ENCODE measurements around the gene ORMDL2. TPM values are rescaled to one million over a fixed set of nuclear protein-coding genes. Genes with fewer than 3 reads are reported as not detected.

ORMDL2 gene
- total RNA-seq, 4 donors from 2014 or later, result 8.3 to 15.7 (median 11.8) TPM

DNA sequence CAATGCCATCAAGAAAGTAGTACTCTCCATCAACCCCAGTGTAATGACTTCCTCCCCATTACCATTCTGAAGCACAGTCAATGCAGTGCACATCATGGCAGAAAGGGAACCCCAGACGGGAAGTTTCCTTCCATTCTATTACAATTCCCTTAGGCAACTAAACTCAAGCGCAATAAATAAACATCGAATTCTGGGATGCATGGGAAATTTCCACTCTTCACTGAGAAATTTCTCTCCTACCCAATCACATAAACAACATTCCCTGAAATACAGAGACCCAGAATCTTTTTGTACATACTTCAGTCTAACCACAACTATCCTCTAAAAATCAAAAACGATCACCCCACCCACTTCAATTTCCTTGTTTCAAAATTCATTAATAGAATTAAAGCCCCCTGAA lies 20.3 kb upstream of the ORMDL2 start:
- intact Hi-C loops (cut with DNase I), result loop anchor here (5.0 kb wide), 1 partner anchor 50 kb away; no protein-coding TSS in a partner anchor
- WGBS, result 72% methylated on average over 4 of the region's 4 CpGs
- peaks cover 42 to 96% (median 77%) of the 10 kb centered on the region in 4 donors for H3K36me3 ChIP-seq
- H3K4me3 ChIP-seq, result no peak overlapping the region
- no peaks in the 10 kb centered on the region for H3K9me3 ChIP-seq
- H3K27ac ChIP-seq (replicated peaks in 1 of 4), result no peak overlapping the region
- H3K4me1 ChIP-seq, result peaks cover 0 to 9% (median 0%) of the 10 kb centered on the region in 4 donors
- TF ChIP-seq CTCF (IDR thresholded peaks at IDR 0.05), result no peak
- TF ChIP-seq EP300 (IDR thresholded peaks at IDR 0.05), result no peak
- TF ChIP-seq POLR2AphosphoS5 (IDR thresholded peaks at IDR 0.05), result no peak
- no peak for TF ChIP-seq POLR2A (IDR thresholded peaks at IDR 0.05; ENCODE audit: low read depth)
- no peaks in the 10 kb centered on the region for H3K27me3 ChIP-seq
- no peak for DNase-seq (ENCODE audit: extremely low spot score)

- Histone ChIP-seq H3K27me3 (no peaks in the 10 kb centered on the region), H3K4me3 (no peak overlapping the region), H3K4me1 (peaks cover 6 to 15% (median 12%) of the 10 kb centered on the region in 4 donors), H3K36me3 (peaks cover 4 to 43% (median 24%) of the 10 kb centered on the region in 4 donors), H3K9me3 (no peaks in the 10 kb centered on the region), H3K27ac (replicated peaks in 1 of 4) (no peak overlapping the region)
- no peak for DNase-seq (ENCODE audit: extremely low spot score)
- intact Hi-C loops (cut with DNase I), result no loop called here
- TF ChIP-seq CTCF (IDR thresholded peaks at IDR 0.05), result no peak
- TF ChIP-seq POLR2AphosphoS5 (IDR thresholded peaks at IDR 0.05), result no peak
- TF ChIP-seq EP300 (IDR thresholded peaks at IDR 0.05), result no peak
- TF ChIP-seq POLR2A (IDR thresholded peaks at IDR 0.05; ENCODE audit: low read depth), result no peak
- WGBS, result 94% methylated on average over 8 of the region's 8 CpGs
These were observed 10.9 kb upstream of the ORMDL2 start for GRCh38 chr12:55806982-55807381.

DNA sequence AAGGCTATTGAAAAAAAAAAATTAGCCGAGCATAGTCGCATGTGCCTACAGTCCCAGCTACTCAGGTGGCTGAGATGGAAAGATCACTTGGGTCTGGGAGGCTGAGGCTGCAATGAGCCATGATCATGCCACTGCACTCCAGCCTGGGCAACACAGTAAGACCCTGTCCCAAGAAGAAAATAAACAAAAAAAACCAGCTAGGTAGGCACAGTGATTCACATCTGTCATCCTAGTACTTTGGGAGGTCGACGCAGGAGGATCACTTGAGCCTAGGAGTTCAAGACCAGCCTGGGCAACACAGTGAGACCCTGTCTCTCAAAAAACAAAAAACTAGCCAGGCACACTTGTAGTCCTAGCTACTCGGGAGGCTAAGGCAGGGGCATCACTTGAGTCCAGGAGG lies 8.6 kb upstream of the ORMDL2 start:
- WGBS, result 80% methylated on average over 5 of the region's 5 CpGs
- Histone ChIP-seq H3K27ac (replicated peaks in 1 of 4) (no peak overlapping the region), H3K4me1 (peaks cover 22 to 38% (median 27%) of the 10 kb centered on the region in 4 donors), H3K4me3 (no peak overlapping the region), H3K9me3 (no peaks in the 10 kb centered on the region), H3K27me3 (no peaks in the 10 kb centered on the region), H3K36me3 (peaks cover 4 to 40% (median 19%) of the 10 kb centered on the region in 4 donors)
- intact Hi-C loops (cut with DNase I), result no loop called here
- TF ChIP-seq POLR2AphosphoS5 (IDR thresholded peaks at IDR 0.05) (no peak), CTCF (IDR thresholded peaks at IDR 0.05) (no peak), EP300 (IDR thresholded peaks at IDR 0.05) (no peak), POLR2A (IDR thresholded peaks at IDR 0.05; ENCODE audit: low read depth) (no peak)
- DNase-seq (ENCODE audit: extremely low spot score), result no peak

- peaks cover 42 to 66% (median 50%) of the 10 kb centered on the region in 4 donors for H3K4me1 ChIP-seq
- intact Hi-C loops (cut with DNase I), result no loop called here
- WGBS, result 26% methylated on average over 1 of the region's 1 CpG
- H3K4me3 ChIP-seq, result no peak overlapping the region
- no peaks in the 10 kb centered on the region for H3K9me3 ChIP-seq
- no peak for TF ChIP-seq EP300 (IDR thresholded peaks at IDR 0.05)
- TF ChIP-seq POLR2A (IDR thresholded peaks at IDR 0.05; ENCODE audit: low read depth), result no peak
- no peak for TF ChIP-seq CTCF (IDR thresholded peaks at IDR 0.05)
- no peak for DNase-seq (ENCODE audit: extremely low spot score)
- no peaks in the 10 kb centered on the region for H3K27me3 ChIP-seq
- no peak overlapping the region for H3K27ac ChIP-seq (replicated peaks in 1 of 4)
- H3K36me3 ChIP-seq, result peaks cover 4 to 41% (median 26%) of the 10 kb centered on the region in 4 donors
These were observed 5.8 kb upstream of the ORMDL2 start for GRCh38 chr12:55812088-55812487.

DNA sequence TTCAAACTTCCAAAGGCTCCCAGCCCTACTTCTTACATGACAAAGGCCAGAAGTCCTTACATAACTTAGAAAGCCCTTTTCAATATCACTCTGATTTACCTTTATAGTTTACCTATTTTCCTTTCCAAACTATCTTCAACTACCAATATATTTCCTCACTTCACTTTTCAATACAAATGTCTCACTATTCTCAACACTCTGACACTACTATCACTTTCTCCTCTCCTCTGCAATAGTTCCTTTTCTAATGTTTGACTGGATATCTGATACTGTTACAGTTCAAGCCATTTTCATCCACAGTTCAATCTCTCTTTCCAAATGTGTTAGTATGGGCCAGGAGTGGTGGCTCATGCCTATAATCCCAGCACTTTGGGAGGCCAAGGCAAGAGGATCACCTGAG lies 3.6 kb upstream of the ORMDL2 start:
- DNase-seq (ENCODE audit: extremely low spot score), result no peak
- Histone ChIP-seq H3K4me3 (no peak overlapping the region), H3K36me3 (peaks cover 0 to 29% (median 19%) of the 10 kb centered on the region in 4 donors), H3K4me1 (peaks cover 45 to 77% (median 60%) of the 10 kb centered on the region in 4 donors), H3K27me3 (no peaks in the 10 kb centered on the region), H3K27ac (replicated peaks in 1 of 4) (no peak overlapping the region), H3K9me3 (no peaks in the 10 kb centered on the region)
- no peak for TF ChIP-seq EP300 (IDR thresholded peaks at IDR 0.05)
- no peak for TF ChIP-seq CTCF (IDR thresholded peaks at IDR 0.05)
- TF ChIP-seq POLR2A (IDR thresholded peaks at IDR 0.05; ENCODE audit: low read depth), result no peak
- no peak for TF ChIP-seq POLR2AphosphoS5 (IDR thresholded peaks at IDR 0.05)
- intact Hi-C loops (cut with DNase I), result no loop called here

All from esophagus muscularis mucosa (tissue), 4 donors.